HG03354 (cell line): ENCODE measurements around the gene GIGYF1.
"Not testable (repeated sequence)": the region's sequence is repeated elsewhere in the genome, so short reads cannot be mapped to it uniquely, and the experiment has no call there.

ENCODE experiments used
- ATAC-seq: cut with Tn5 transposase; IDR thresholded peaks from one replicate; pipeline ENCODE4 v1.9.1; 2021; ENCODE audit warnings: mild to moderate bottlenecking; ENCODE audit not compliant: unreplicated experiment, poor library complexity, severe bottlenecking

Gene GIGYF1

GRCh38 chr7:100674411-100675104 lies 19.5 kb downstream of the GIGYF1 start:
- no peak for ATAC-seq

GRCh38 chr7:100673942-100674410 lies 20.1 kb downstream of the GIGYF1 start:
- ATAC-seq: peak; percentile 2

- peak; percentile 60 for ATAC-seq
These were observed 20.6 kb downstream of the GIGYF1 start, which contains the start of gene GNB2 for GRCh38 chr7:100673302-100673941. GNB2 (plus strand) TSS chr7:100673740; CDS start chr7:100676266, 2,526 bp downstream.

DNA sequence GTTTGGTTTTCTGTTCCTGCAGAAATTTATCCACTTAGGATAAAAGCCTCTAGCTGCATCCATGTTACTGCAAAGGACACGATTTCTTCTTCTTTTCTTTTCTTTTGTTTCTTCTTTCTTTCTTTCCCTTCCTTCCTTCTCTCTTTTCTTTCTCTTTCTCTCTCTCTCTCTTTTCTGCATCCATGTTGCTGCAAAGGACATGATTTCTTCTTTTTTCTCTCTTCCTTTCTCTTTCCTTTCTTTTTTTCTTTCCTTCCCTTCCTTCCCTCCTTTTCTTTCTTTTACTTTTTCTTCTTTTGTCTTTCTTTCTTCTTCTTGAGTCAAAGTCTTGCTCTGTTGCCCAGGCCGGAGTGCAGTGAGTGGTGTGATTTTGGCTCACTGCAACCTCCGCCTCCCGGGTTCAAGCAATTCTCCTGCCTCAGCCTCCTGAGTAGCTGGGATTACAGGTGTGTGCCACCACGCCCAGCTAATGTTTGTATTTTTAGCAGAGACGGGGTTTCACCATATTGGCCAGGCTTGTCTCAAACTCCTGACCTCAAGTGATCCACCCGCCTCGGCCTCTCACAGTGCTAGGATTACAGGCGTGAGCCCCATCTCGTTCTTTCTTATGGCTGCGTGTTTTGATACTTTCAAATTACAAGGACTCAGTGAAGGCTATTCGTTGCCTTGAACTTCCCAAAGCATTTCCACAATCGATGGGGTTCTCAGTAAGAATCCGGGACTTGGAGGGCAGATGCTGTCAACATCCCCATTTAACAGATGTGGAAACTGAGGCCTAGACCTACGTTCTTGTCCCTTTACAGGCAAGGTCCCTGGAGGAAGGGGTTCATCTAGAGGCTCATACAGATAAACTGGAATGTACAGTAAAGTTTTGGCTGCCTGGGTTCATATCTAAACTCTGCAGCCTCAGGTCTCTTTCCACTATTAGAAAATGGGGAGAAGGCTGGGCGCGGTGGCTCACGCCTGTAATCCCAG lies 22.4 kb downstream of the GIGYF1 start:
- ATAC-seq: no peak

DNA sequence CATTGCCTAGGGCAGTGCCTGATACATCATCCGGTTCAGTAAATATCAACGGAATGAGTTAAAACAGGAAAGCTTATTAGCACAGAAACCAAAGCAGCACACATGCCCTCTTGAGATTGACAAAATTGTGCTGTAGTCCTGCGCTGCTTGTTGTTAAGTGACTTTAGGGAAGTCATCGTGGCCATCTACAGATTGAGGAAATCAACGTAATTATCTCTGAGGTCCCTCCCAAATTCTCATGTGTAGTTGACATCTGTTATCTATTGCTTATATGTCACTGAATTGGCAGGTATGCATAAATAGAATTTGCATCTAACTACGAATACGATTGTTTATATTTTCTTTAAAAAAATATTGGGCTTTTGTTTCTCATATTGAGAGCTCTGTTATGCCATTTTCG lies 24.0 kb downstream of the GIGYF1 start:
- no peak for ATAC-seq

DNA sequence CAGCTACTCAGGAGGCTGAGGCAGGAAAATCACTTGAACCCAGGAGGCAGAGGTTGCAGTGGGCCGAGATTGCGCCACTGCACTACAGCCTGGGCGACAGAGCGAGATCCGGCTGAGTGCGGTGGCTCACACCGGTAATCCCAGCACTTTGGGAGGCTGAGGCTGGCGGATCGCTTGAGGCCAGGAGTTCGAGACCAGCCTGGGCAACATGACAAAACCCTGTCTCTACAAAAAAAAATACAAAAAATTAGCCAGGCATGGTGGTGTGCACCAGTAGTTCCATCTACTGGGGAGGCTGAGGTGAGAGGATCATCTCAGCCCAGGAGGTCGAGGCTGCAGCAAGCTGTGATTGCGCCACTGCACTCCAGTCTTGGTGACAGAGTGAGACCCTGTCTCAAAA lies 24.9 kb downstream of the GIGYF1 start:
- not testable (repeated sequence) for ATAC-seq

- ATAC-seq: no peak
These were observed 26.0 kb downstream of the GIGYF1 start for GRCh38 chr7:100668069-100668449.

GRCh38 chr7:100667331-100668068 lies 26.6 kb downstream of the GIGYF1 start:
- ATAC-seq: no peak

- ATAC-seq: no peak
These were observed 28.8 kb downstream of the GIGYF1 start for GRCh38 chr7:100665168-100665726.

DNA sequence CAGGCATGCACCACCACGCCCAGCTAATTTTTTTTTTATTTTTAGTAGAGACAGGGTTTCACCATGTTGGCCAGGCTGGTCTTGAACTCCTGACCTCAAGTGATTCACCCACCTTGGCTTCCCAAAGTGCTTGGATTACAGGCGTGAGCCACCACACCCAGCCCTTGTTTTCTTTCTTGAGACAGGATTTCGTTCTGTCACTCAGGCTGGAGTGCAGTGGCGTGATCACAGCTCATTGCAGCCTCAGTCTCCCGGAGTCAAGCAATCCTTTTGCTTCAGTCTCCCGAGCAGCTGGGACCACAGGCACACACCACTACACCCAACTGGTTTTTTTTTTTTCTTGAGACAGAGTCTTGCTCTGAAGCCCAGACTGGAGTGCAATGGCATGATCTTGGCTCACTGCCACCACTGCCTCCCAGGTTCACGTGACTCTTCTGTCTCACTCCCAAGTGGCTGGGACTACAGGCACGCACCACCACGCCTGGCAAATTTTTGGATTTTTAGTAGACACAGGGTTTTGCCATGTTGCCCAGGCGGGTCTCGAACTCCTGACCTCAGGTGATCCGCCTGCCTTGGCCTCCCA lies 31.8 kb downstream of the GIGYF1 start:
- ATAC-seq: not testable (repeated sequence)

- no peak for ATAC-seq
These were observed 38.0 kb downstream of the GIGYF1 start, which contains the start of gene ACTL6B for GRCh38 chr7:100655908-100656674. ACTL6B (minus strand) TSS chr7:100656448; CDS start chr7:100656354, 94 bp downstream.

- no peak for ATAC-seq
These were observed 38.9 kb downstream of the GIGYF1 start for GRCh38 chr7:100654908-100655831.

DNA sequence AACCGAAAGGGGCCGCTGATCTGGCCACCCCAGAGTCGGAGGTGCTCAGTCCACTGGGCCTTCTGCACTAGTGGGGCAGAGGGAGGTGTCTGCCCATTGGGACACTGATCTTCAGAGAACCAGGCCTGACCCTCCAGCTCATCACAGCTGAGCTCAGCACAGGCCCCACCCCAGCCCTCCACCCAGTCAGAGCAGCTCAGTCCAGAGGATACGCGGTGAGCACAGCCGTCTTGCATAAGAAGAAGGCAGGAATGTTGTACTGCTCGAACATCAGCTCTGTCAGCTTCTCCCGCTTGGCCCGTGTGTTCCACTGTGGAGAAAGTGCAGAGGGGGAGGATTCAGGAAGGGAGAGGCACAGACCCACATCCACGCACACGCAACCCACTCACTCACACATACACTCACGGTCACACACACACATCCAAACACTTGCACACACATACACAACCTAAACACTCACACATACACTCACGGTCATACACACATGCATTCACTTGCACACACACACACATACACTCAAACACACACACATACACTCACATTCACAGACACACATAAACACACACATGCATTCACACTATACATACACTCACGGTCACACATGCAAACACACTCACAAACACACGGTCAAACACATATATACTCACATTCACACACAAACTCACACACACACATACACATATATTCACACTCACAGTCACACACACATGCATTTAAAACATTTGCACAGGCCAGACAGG lies 44.1 kb downstream of the GIGYF1 start:
- ATAC-seq: no peak

GRCh38 chr7:100642534-100642907 lies 51.5 kb downstream of the GIGYF1 start:
- ATAC-seq: no peak

GRCh38 chr7:100641860-100642533 lies 52.1 kb downstream of the GIGYF1 start:
- no peak for ATAC-seq

DNA sequence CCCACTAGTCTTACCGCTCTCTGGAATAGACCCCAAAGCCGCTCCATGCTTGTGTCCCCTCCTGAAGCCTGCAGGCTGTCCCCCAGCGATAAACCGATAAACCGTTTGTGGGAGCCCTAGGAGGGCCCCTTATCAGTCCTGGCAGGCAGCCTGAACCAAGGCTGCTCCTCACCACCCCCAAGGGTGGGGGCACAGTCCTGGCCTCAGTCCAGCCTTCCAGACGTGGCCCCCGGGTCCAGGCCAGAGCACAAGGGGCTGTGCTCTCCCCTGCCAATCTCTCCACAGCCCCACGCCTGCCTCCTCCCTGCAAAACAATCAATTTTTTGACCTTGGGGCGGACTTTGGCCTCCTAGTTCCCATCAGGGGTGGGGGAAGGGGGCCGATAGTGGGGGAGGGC lies 52.6 kb downstream of the GIGYF1 start, which contains the start of gene TFR2:
Gene TFR2, minus strand, starts transcription at position 90 of the 397 bp plus-strand sequence. Its CDS starts 43 bp downstream, at position 47.
- no peak for ATAC-seq
